Stimulated activated CD8-positive, alpha-beta memory T cell treated with anti-CD3 and anti-CD28 coated beads, Interleukin-12 subunit alpha, Interleukin-12 subunit beta, amount 100 ng/mL, for 24 hours (primary cell): ENCODE results near the gene BBS9.
"Not testable (repeated sequence)": the region's sequence is repeated elsewhere in the genome, so short reads cannot be mapped to it uniquely, and the experiment has no call there.

Experiments used
- DNase-seq: peaks from one replicate; pipeline ENCODE4 v3.0.0-alpha.2; 2020; ENCODE audit errors: extremely low read depth

BBS9 gene

GRCh38 chr7:33431543-33431942, 302.2 kb downstream of the BBS9 start:
- no peak for DNase-seq

- no peak for DNase-seq
Observed at GRCh38 chr7:33432821-33433220, 303.5 kb downstream of the BBS9 start.

- DNase-seq, result no peak
Observed at GRCh38 chr7:33433357-33433756, 304.0 kb downstream of the BBS9 start.

- DNase-seq, result no peak
Observed at GRCh38 chr7:33444511-33444910, 315.1 kb downstream of the BBS9 start.

GRCh38 chr7:33446551-33446950, 317.2 kb downstream of the BBS9 start:
- DNase-seq, result no peak

GRCh38 chr7:33448035-33448434, 318.7 kb downstream of the BBS9 start:
- no peak for DNase-seq

- DNase-seq, result no peak
Observed at GRCh38 chr7:33449847-33450246, 320.5 kb downstream of the BBS9 start.

- no peak for DNase-seq
Observed at GRCh38 chr7:33452805-33453502, 323.6 kb downstream of the BBS9 start.

- DNase-seq, result no peak
Observed at GRCh38 chr7:33457039-33457438, 327.7 kb downstream of the BBS9 start.

- DNase-seq, result no peak
Observed at GRCh38 chr7:33458581-33458980, 329.2 kb downstream of the BBS9 start.

- DNase-seq, result no peak
Observed at GRCh38 chr7:33459340-33459751, 330.0 kb downstream of the BBS9 start.

- DNase-seq, result no peak
Observed at GRCh38 chr7:33463131-33463530, 333.8 kb downstream of the BBS9 start.

GRCh38 chr7:33466203-33466602, 336.8 kb downstream of the BBS9 start:
- DNase-seq, result no peak

GRCh38 chr7:33471636-33472242, 342.4 kb downstream of the BBS9 start:
- DNase-seq, result no peak

- no peak for DNase-seq
Observed at GRCh38 chr7:33472348-33473025, 343.1 kb downstream of the BBS9 start.

GRCh38 chr7:33477719-33478480, 348.5 kb downstream of the BBS9 start:
- no peak for DNase-seq

GRCh38 chr7:33484476-33484875, 355.1 kb downstream of the BBS9 start:
- DNase-seq, result not testable (repeated sequence)

- DNase-seq, result no peak
Observed at GRCh38 chr7:33485747-33486493, 356.6 kb downstream of the BBS9 start.

GRCh38 chr7:33486633-33487032, 357.3 kb downstream of the BBS9 start:
- no peak for DNase-seq

- no peak for DNase-seq
Observed at GRCh38 chr7:33487998-33488682, 358.8 kb downstream of the BBS9 start.

GRCh38 chr7:33494474-33494873, 365.1 kb downstream of the BBS9 start:
- DNase-seq, result no peak
